GM10266 (cell line): ENCODE results near the gene TMEM63B.
"Not testable (repeated sequence)": the region's sequence is repeated elsewhere in the genome, so short reads cannot be mapped to it uniquely, and the experiment has no call there.

Experiments
- DNase-seq: peaks from one replicate; pipeline ENCODE4 v3.0.0; 2012; ENCODE audit errors: extremely low spot score
- CTCF ChIP-seq: IDR thresholded peaks from 2 replicates; pipeline ENCODE4 v1.5.1; 2012; ENCODE audit warnings: mild to moderate bottlenecking, low read depth; ENCODE audit not compliant: control insufficient read depth, insufficient read depth; ENCODE audit errors: missing control alignments

The TMEM63B gene

GRCh38 chr6:44082872-44083321, 44.5 kb upstream of the TMEM63B start:
- DNase-seq: no peak
- no peak for TF ChIP-seq CTCF

GRCh38 chr6:44084231-44085014, 42.9 kb upstream of the TMEM63B start:
- DNase-seq: no peak
- no peak for TF ChIP-seq CTCF

- DNase-seq: no peak
Observed at GRCh38 chr6:44085219-44085618, 42.1 kb upstream of the TMEM63B start.

GRCh38 chr6:44086931-44087574, 40.3 kb upstream of the TMEM63B start:
- DNase-seq: no peak
- TF ChIP-seq CTCF: no peak

More at GRCh38 chr6:44085219-44085618, 42.1 kb upstream of the TMEM63B start:
- TF ChIP-seq CTCF: no peak

- DNase-seq: no peak
- TF ChIP-seq CTCF: no peak
Observed at GRCh38 chr6:44087623-44088022, 39.7 kb upstream of the TMEM63B start.

GRCh38 chr6:44088827-44089590, 38.3 kb upstream of the TMEM63B start:
- DNase-seq: no peak
- TF ChIP-seq CTCF: no peak

GRCh38 chr6:44090465-44090864, 36.9 kb upstream of the TMEM63B start:
- DNase-seq: no peak
- TF ChIP-seq CTCF: no peak

GRCh38 chr6:44091356-44091755, 36.0 kb upstream of the TMEM63B start:
- not testable (repeated sequence) for DNase-seq
